Measurements from ENCODE around the gene MUC5AC. TPM values are rescaled to one million over a fixed set of nuclear protein-coding genes. Genes with fewer than 3 reads are reported as not detected.
"Not testable (repeated sequence)": the region's sequence is repeated elsewhere in the genome, so short reads cannot be mapped to it uniquely, and the experiment has no call there.

The MUC5AC gene
- total and polyA plus RNA-seq, 2 of the 13 experiments (the other 11 are each of a cell fraction or from before 2014, with no cell fraction given) = under 0.01 TPM; not detected in 1

DNA sequence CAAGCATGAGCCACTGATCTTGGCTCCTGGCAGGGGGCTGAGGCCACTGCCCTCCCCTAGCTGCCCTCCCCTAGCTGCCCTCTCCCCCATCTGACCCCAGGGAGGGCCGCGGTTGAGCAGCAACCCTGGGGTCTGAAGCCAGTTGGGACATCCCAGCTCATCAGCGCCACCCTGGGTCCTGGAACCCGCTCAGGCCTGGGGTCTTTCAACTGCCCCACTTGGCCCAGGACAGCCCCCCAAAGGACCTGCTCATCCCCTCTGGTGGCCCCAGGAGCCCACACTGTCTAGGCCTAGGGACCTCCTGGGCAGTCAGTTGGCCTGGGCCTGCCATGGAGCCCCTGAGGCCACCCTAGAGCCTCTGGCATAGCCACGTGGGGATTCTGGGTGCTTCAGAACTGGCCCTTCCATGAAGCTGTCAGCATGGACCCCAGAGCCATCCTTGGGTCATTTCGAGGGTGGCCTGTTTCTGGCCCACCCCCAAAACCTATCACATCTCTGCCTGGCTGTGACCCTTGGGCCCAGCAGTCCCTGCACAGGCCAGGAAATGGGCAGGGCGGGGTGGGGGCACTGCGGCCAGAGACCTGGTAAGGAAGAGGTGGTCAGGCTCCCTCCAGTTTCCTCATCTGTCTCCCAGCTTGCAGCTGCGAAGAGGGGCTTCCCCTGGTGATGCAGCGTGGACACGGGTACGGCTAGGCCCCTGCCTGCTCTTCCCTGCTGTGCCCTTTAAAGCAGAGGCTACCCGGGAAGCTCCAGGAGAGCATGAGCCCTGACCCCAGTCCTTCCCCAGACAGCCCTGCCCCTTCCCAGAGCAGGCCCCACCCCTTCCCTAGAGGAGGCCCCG lies 45.2 kb upstream of the MUC5AC start (continued):
- TF ChIP-seq ZNF24 (IDR thresholded peaks at IDR 0.05) (no peak), ZNF720 (CRISPR knock-in tag; IDR thresholded peaks at IDR 0.05) (no peak), CEBPB (IDR thresholded peaks at IDR 0.05; ENCODE audit: borderline replicate concordance, low read depth, low read length) (no peak), CC2D1A (CRISPR knock-in tag; IDR thresholded peaks at IDR 0.05) (no peak)
- TF ChIP-seq, protein P1, sequence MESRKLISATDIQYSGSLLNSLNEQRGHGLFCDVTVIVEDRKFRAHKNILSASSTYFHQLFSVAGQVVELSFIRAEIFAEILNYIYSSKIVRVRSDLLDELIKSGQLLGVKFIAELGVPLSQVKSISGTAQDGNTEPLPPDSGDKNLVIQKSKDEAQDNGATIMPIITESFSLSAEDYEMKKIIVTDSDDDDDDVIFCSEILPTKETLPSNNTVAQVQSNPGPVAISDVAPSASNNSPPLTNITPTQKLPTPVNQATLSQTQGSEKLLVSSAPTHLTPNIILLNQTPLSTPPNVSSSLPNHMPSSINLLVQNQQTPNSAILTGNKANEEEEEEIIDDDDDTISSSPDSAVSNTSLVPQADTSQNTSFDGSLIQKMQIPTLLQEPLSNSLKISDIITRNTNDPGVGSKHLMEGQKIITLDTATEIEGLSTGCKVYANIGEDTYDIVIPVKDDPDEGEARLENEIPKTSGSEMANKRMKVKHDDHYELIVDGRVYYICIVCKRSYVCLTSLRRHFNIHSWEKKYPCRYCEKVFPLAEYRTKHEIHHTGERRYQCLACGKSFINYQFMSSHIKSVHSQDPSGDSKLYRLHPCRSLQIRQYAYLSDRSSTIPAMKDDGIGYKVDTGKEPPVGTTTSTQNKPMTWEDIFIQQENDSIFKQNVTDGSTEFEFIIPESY (CRISPR knock-in tag; IDR thresholded peaks at IDR 0.05) = no peak
- TF ChIP-seq, protein P2, sequence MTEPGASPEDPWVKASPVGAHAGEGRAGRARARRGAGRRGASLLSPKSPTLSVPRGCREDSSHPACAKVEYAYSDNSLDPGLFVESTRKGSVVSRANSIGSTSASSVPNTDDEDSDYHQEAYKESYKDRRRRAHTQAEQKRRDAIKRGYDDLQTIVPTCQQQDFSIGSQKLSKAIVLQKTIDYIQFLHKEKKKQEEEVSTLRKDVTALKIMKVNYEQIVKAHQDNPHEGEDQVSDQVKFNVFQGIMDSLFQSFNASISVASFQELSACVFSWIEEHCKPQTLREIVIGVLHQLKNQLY (CRISPR knock-in tag; IDR thresholded peaks at IDR 0.05) = no peak

DNA sequence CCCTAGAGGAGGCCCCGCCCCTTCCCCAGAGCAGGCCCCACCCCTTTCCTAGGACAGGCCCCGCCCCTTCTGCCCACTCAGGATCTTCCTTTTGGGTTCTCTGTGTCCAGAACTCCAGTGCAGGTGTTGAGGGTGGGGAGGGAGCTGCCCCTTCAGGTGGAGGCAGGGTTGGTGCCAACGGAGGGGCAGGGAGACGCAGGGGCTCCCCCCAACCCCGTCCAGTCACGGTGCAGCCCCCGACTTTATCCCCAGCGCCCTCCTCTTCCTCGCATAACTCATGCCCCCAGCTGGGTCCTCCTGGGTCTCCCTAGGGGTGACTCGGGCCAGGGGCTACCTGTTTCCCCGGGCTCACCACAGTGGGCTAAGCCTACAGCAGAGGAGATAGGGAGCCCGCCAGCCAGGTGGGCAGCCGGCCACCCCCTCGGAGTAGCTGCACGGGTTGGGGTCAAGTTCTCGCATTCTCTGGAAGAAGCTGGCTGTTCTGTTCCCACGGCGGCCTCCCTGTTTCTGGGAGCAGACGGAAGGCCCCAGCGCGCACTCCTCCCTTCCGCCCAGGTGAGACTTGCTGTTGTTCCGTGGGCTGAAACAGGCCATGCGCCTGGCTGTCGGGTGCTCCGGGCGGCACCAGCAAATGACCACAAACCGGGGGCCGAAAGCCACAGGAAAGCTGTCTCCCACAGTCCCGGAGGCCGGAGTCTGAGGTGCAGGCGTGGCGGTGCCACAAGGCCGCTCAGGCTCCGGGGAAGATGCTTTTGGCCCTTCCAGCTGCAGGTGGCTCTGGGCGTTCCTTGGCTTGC lies 44.1 kb upstream of the MUC5AC start:
- H3K4me2 ChIP-seq (ENCODE audit: low read depth, low read length) = no peak overlapping the region
- DNase-seq (ENCODE audit: low spot score) (no peak), ATAC-seq (peak; percentile 10; the same call in 1 of the 3 replicates), FAIRE-seq (no peak)
- POLR2A ChIA-PET = no interaction called here
- H2AFZ ChIP-seq (ENCODE audit: low read length) = no peak overlapping the region
- TF ChIP-seq ZNF17 (CRISPR knock-in tag; IDR thresholded peaks at IDR 0.05) (no peak), NR3C1 (CRISPR knock-in tag; IDR thresholded peaks at IDR 0.05) (no peak), KLF16 (CRISPR knock-in tag; IDR thresholded peaks at IDR 0.05) (no peak), MAFG (CRISPR knock-in tag; IDR thresholded peaks at IDR 0.05) (no peak)
- TF ChIP-seq, protein P3, sequence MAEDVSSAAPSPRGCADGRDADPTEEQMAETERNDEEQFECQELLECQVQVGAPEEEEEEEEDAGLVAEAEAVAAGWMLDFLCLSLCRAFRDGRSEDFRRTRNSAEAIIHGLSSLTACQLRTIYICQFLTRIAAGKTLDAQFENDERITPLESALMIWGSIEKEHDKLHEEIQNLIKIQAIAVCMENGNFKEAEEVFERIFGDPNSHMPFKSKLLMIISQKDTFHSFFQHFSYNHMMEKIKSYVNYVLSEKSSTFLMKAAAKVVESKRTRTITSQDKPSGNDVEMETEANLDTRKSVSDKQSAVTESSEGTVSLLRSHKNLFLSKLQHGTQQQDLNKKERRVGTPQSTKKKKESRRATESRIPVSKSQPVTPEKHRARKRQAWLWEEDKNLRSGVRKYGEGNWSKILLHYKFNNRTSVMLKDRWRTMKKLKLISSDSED (CRISPR knock-in tag; IDR thresholded peaks at IDR 0.05) = no peak
- H3K4me3 ChIP-seq (replicated peaks in 1 of 3; ENCODE audit: insufficient read depth in 1 of 3, low read depth in 2 of 3, low read length in 3 of 3) = no peak overlapping the region
- H3K9me3 ChIP-seq (ENCODE audit: low read length) = no peaks in the 10 kb centered on the region
- H3K79me2 ChIP-seq (ENCODE audit: insufficient read depth, low read length) = no peaks in the 10 kb centered on the region
- H3K27ac ChIP-seq (ENCODE audit: extremely low read length, insufficient read depth, low read length) = no peak overlapping the region
- H3K36me3 ChIP-seq (replicated peaks in 1 of 2; ENCODE audit: control insufficient read depth in 1 of 2, insufficient read depth in 2 of 2, low read length in 2 of 2) = no peaks in the 10 kb centered on the region
- in situ Hi-C loops (cut with HindIII; ENCODE audit: extremely low pct_ligation_motif_present, low pct_unique_long_range_greater_than_20kb) = loop anchor here (5.0 kb wide), 1 partner anchor 114 kb away; no protein-coding TSS in a partner anchor
- 52% methylated on average over 25 of the region's 36 CpGs for WGBS (ENCODE audit: low lambda C conversion rate)
- no peak overlapping the region for H3K9ac ChIP-seq (ENCODE audit: insufficient read depth, low read depth, low read length)
- peaks cover 6 to 47% of the 10 kb centered on the region in 2 experiments; a peak in 4 of 5 replicates for H3K27me3 ChIP-seq (ENCODE audit: control insufficient read depth in 1 of 2, insufficient read depth in 2 of 2, low read length in 2 of 2)
- H3K4me1 ChIP-seq (ENCODE audit: insufficient read depth, low read length) = no peaks in the 10 kb centered on the region
- BruUV-seq (replicated peaks) = no TSS peak
- intact Hi-C loops (cut with micrococcal nuclease; ENCODE audit: unreplicated experiment) = no loop called here
- CTCF ChIA-PET (ENCODE audit: low intra/inter-chr PET ratio, low total read pairs) = no interaction called here
- H4K20me1 ChIP-seq (ENCODE audit: insufficient read depth, low read length) = no peaks in the 10 kb centered on the region

DNA sequence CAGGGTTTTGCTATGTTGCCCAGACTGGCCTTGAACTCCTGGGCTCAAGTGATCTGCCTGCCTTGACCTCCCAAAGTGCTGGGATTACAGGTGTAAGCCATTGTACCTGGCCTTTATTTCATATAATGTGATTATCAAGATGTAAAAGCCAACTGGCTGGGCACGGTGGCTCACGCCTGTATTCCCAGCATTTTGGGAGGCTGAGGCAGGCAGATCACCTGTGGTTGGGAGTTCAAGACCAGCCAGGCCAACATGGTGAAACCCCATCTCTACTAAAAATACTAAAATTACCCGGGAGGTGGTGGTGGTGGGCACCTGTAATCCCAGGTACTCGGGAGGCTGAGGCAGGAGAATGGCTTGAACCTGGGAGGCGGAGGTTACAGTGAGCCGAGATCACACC lies 42.5 kb upstream of the MUC5AC start:
- H3K9ac ChIP-seq (ENCODE audit: insufficient read depth, low read depth, low read length); DNase-seq (ENCODE audit: low spot score); ATAC-seq; intact Hi-C loops (cut with micrococcal nuclease; ENCODE audit: unreplicated experiment); POLR2A ChIA-PET; H2AFZ ChIP-seq (ENCODE audit: low read length); H4K20me1 ChIP-seq (ENCODE audit: insufficient read depth, low read length); H3K4me1 ChIP-seq (ENCODE audit: insufficient read depth, low read length); FAIRE-seq; H3K4me3 ChIP-seq (replicated peaks in 1 of 3; ENCODE audit: insufficient read depth in 1 of 3, low read depth in 2 of 3, low read length in 3 of 3); H3K9me3 ChIP-seq (ENCODE audit: low read length); H3K4me2 ChIP-seq (ENCODE audit: low read depth, low read length); H3K79me2 ChIP-seq (ENCODE audit: insufficient read depth, low read length); H3K36me3 ChIP-seq (replicated peaks in 1 of 2; ENCODE audit: control insufficient read depth in 1 of 2, insufficient read depth in 2 of 2, low read length in 2 of 2); H3K27ac ChIP-seq (ENCODE audit: extremely low read length, insufficient read depth, low read length); BruUV-seq (replicated peaks); in situ Hi-C loops (cut with HindIII; ENCODE audit: extremely low pct_ligation_motif_present, low pct_unique_long_range_greater_than_20kb): not testable (repeated sequence)
- peaks cover 8 to 40% of the 10 kb centered on the region in 2 experiments for H3K27me3 ChIP-seq (ENCODE audit: control insufficient read depth in 1 of 2, insufficient read depth in 2 of 2, low read length in 2 of 2)
- CTCF ChIA-PET (ENCODE audit: low intra/inter-chr PET ratio, low total read pairs) = interaction anchor here (2.5 kb wide), 1 partner anchor 400 kb away, joined by 9 read pairs; no protein-coding TSS in a partner anchor
- WGBS (ENCODE audit: low lambda C conversion rate) = 44% methylated on average over 6 of the region's 6 CpGs

Measured in HepG2 (cell line).